ENCODE data around the gene MEIS1.

Gene MEIS1

DNA sequence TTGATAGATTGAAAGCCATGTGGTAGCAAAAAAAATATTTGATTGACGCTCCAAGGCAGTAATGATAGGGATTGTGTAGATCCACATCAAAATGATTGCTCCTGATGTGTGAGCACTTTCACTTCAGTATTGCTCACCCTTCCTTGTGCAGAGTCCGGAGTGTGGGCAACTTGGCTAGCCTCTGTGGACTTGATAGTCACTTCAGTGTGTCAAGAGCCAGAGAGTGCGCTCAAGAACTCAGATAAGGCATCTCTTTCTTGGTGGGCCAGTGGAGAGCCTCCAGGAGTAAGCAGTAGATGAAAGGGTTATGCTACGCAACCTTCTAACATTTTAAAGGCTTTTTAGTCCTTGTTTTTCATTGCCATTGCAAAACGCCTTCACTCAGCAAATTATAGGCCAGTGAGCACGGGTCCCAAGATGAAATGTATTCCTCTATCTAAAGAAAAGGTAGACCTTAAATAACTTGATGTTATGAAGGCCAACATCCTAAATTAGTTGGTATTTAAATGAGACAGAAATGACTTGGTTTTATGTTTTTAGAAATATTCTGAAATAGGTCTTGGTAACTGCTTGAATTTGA lies 84.4 kb downstream of the MEIS1 start:
- Histone ChIP-seq H3K4me2 (ENCODE audit: low read length) (no peak overlapping the region), H4K20me1 (ENCODE audit: control insufficient read depth, insufficient read depth, low read depth, low read length) (no peaks in the 10 kb centered on the region), H3K4me1 (ENCODE audit: control insufficient read depth, low read length) (no peaks in the 10 kb centered on the region), H3F3A (ENCODE audit: control insufficient read depth, insufficient read depth) (no peaks in the 10 kb centered on the region), H3K9me3 (ENCODE audit: control insufficient read depth, insufficient read depth, low read length) (no peaks in the 10 kb centered on the region), H3K9me2 (replicated peaks; ENCODE audit: control insufficient read depth, low read length) (no peaks in the 10 kb centered on the region), H3K79me2 (ENCODE audit: control insufficient read depth, low read length) (no peaks in the 10 kb centered on the region), H3K27me3 (ENCODE audit: control insufficient read depth, low read length) (no peaks in the 10 kb centered on the region), H3K27ac (ENCODE audit: low read depth, low read length) (no peak overlapping the region), H3K36me3 (ENCODE audit: control insufficient read depth, low read length) (no peaks in the 10 kb centered on the region), H3K4me3 (ENCODE audit: low read length) (no peak overlapping the region)
- no peak for TF ChIP-seq EZH2phosphoT487 (IDR thresholded peaks at IDR 0.05; ENCODE audit: borderline replicate concordance, low read length)
- TF ChIP-seq, protein P1, sequence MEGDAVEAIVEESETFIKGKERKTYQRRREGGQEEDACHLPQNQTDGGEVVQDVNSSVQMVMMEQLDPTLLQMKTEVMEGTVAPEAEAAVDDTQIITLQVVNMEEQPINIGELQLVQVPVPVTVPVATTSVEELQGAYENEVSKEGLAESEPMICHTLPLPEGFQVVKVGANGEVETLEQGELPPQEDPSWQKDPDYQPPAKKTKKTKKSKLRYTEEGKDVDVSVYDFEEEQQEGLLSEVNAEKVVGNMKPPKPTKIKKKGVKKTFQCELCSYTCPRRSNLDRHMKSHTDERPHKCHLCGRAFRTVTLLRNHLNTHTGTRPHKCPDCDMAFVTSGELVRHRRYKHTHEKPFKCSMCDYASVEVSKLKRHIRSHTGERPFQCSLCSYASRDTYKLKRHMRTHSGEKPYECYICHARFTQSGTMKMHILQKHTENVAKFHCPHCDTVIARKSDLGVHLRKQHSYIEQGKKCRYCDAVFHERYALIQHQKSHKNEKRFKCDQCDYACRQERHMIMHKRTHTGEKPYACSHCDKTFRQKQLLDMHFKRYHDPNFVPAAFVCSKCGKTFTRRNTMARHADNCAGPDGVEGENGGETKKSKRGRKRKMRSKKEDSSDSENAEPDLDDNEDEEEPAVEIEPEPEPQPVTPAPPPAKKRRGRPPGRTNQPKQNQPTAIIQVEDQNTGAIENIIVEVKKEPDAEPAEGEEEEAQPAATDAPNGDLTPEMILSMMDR (IDR thresholded peaks at IDR 0.05; ENCODE audit: low read depth, low read length, poor library complexity, severe bottlenecking), result no peak

GRCh38 chr2:66521291-66521922 lies 86.5 kb downstream of the MEIS1 start:
- no peak overlapping the region for H3K27ac ChIP-seq (ENCODE audit: low read depth, low read length)
- H3K4me3 ChIP-seq (ENCODE audit: low read length), result no peak overlapping the region
- H3K4me1 ChIP-seq (ENCODE audit: control insufficient read depth, low read length), result peaks cover 3% of the 10 kb centered on the region; the same call in 1 of the 2 replicates
- H3K4me2 ChIP-seq (ENCODE audit: low read length), result no peak overlapping the region
- H3K36me3 ChIP-seq (ENCODE audit: control insufficient read depth, low read length), result no peaks in the 10 kb centered on the region
- H3K9me2 ChIP-seq (replicated peaks; ENCODE audit: control insufficient read depth, low read length), result no peaks in the 10 kb centered on the region
- no peaks in the 10 kb centered on the region for H3K27me3 ChIP-seq (ENCODE audit: control insufficient read depth, low read length)
- H3F3A ChIP-seq (ENCODE audit: control insufficient read depth, insufficient read depth), result no peaks in the 10 kb centered on the region
- no peak for TF ChIP-seq EZH2phosphoT487 (IDR thresholded peaks at IDR 0.05; ENCODE audit: borderline replicate concordance, low read length)
- TF ChIP-seq, protein P1 (IDR thresholded peaks at IDR 0.05; ENCODE audit: low read depth, low read length, poor library complexity, severe bottlenecking), result no peak
- H4K20me1 ChIP-seq (ENCODE audit: control insufficient read depth, insufficient read depth, low read depth, low read length), result no peaks in the 10 kb centered on the region
- no peaks in the 10 kb centered on the region for H3K79me2 ChIP-seq (ENCODE audit: control insufficient read depth, low read length)
- no peaks in the 10 kb centered on the region for H3K9me3 ChIP-seq (ENCODE audit: control insufficient read depth, insufficient read depth, low read length)

GRCh38 chr2:66522611-66523376 lies 87.9 kb downstream of the MEIS1 start:
- H3K27ac ChIP-seq (ENCODE audit: low read depth, low read length), result no peak overlapping the region
- H3K79me2 ChIP-seq (ENCODE audit: control insufficient read depth, low read length), result no peaks in the 10 kb centered on the region
- H3K9me3 ChIP-seq (ENCODE audit: control insufficient read depth, insufficient read depth, low read length), result no peaks in the 10 kb centered on the region
- H3K36me3 ChIP-seq (ENCODE audit: control insufficient read depth, low read length), result no peaks in the 10 kb centered on the region
- TF ChIP-seq EZH2phosphoT487 (IDR thresholded peaks at IDR 0.05; ENCODE audit: borderline replicate concordance, low read length), result no peak
- TF ChIP-seq, protein P1 (IDR thresholded peaks at IDR 0.05; ENCODE audit: low read depth, low read length, poor library complexity, severe bottlenecking), result no peak
- H3K4me3 ChIP-seq (ENCODE audit: low read length), result no peak overlapping the region
- H3K4me1 ChIP-seq (ENCODE audit: control insufficient read depth, low read length), result peaks cover 3% of the 10 kb centered on the region; the same call in 1 of the 2 replicates
- no peaks in the 10 kb centered on the region for H4K20me1 ChIP-seq (ENCODE audit: control insufficient read depth, insufficient read depth, low read depth, low read length)
- H3K27me3 ChIP-seq (ENCODE audit: control insufficient read depth, low read length), result no peaks in the 10 kb centered on the region
- H3K4me2 ChIP-seq (ENCODE audit: low read length), result no peak overlapping the region
- no peaks in the 10 kb centered on the region for H3K9me2 ChIP-seq (replicated peaks; ENCODE audit: control insufficient read depth, low read length)
- H3F3A ChIP-seq (ENCODE audit: control insufficient read depth, insufficient read depth), result no peaks in the 10 kb centered on the region
